Activated naive CD4-positive, alpha-beta T cell (primary cell): Measurements from ENCODE around the gene CCDC85B.

Experiments used
- DNase-seq, 4 experiments: peaks; one replicate each; lab custom pipeline; 2025; lab: John Stamatoyannopoulos, UW

Gene CCDC85B

DNA sequence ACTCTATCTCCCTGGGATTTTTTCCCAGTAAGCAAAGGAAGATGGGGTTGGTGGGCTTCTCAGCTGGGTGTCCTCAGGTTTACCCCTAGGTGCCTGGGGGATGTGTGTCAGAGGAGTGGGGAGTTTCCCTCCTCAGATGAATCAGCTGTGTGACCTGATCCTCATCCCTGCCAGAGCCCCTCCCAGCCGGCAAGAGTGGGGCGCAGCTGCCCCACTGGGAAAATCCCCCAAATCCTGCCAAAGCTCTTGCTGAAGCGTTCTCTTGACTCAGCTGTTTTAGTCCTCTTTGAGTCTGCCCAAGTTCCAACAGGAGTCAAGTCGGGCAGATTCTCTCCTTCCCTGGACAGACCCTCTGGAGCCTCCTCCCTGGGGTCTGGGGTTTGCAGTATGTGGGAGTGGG is 22.4 kb downstream of the CCDC85B start:
- no peak for DNase-seq

DNA sequence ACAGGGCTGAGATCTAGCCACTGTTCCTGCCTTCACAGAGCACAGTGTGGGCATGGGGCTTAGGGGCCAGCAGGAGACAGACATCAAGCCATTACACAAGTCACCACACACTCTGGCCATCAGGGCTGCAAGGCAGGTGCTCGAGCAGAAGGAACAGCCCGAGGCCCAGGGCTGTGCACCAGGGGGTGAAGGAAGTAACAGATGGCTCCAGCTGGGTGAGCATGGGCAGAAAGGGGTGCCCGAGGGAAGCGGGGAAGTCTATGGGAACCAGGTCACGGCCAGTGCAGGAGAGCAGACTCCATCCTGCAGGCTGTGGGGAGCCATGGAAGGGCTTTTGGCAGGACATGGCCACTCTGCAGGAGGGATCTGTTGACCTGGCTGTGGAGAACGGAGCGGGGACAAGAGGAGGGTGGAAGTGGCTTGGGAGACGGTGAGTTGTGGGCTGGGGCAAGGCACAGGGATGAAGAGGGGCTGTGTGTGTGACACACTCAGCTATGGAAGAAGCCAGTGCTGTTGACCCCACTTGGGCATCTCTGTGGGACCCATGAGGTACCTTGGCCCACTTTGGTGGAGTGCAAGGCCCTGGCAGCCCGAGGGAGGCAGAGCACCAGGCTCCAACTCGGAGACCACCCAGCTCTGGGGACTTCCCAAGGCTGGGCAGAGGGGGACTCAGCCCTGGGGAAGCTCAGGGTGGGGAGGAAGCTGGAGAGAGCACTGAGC is 24.8 kb downstream of the CCDC85B start:
- DNase-seq = no peak

DNA sequence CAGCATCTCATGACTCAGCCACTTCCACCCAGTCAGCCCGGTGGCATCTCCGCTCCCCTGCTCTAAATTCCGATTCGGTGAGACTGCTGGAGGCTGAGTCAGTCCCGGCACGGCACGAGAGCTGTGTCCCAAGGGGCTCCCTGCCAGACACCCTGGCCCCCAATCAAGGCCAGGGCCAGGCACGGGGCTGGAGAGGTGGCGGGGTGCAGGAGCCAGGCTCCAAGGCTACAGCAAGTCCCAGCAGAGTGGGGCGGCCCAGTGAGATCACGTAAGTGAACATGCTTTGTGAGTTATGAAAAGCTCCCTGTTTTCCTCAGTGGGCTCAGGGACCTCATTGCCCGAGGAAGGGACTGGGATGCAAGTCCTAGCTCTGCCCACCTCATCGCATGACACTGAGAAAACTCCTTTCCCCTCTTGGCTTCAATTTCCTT is 25.4 kb downstream of the CCDC85B start:
- DNase-seq = no peak

DNA sequence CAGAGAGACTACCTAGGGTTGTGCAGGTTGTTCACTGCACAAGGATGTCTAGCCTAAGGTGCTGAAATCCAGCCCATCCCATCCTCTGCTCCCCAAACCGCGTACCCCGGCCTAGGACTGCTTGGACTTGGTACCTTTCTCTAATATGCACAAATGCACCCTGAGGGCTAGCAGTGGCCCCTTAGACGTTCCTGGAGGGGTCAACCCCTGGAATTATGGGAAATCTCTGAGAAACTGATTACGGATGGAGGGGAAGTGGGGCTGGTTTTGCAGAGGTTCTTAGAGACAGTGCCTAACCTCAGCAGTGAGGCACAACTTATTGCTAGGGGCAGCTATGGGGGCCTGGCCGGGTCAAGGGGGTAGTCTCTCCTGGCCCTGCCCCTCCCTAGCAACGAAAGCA is 25.9 kb downstream of the CCDC85B start:
- no peak for DNase-seq

DNA sequence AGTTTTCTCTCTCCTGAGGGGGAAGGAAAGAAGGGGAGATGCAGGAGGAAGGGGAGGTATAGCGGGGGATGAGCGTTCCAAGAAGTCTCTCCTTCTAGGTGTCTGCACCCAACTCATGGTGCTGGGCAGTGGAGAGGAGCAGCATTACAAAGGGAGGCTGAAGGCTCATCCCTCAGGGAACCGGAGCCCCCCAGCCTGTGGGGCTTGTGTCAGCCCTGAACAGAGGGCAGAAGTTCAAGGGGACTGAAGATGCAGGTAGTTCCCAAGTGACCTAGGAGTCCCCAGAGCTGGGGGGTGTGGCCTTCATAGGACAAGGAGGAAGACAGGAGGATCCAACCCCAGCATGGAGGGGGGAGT is 26.6 kb downstream of the CCDC85B start:
- no peak for DNase-seq

DNA sequence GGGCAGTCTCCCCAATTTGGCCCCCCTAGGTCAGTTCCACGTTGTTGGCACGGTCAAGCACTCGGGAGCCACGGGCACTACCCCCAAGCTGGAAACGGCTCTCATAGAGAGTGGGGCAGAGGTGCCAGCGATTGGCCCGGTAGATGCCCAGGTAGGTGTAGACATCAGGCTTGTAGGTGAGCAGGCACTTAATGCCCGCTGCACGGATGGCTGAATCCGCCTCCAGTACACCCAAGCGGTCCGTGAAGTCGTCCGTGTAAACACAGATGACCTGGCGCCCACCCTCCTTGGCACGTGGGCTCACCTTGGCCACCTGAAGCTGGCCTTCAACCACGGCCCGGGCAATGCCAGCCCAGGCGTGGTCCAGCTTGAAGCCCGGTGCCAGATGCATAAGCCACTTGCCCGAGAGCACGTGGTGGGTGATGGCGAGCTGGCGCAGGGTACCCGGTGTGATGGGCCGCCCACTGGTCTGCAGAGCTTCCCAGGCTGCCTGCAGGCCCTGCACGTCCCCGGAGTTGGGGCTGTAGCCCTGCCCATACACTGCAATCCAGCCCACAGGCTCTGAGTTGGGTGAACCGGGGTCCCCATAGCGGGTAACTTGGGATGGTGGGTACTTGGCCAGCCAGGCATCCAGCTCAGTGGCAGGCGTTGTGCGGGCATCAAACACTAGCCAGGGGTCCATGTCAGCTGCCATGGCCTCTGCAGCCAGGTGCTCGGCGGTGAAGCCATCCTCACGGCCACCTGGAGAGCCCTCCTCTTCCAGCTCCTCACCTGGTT is 27.1 kb downstream of the CCDC85B start:
- DNase-seq = no peak

DNA sequence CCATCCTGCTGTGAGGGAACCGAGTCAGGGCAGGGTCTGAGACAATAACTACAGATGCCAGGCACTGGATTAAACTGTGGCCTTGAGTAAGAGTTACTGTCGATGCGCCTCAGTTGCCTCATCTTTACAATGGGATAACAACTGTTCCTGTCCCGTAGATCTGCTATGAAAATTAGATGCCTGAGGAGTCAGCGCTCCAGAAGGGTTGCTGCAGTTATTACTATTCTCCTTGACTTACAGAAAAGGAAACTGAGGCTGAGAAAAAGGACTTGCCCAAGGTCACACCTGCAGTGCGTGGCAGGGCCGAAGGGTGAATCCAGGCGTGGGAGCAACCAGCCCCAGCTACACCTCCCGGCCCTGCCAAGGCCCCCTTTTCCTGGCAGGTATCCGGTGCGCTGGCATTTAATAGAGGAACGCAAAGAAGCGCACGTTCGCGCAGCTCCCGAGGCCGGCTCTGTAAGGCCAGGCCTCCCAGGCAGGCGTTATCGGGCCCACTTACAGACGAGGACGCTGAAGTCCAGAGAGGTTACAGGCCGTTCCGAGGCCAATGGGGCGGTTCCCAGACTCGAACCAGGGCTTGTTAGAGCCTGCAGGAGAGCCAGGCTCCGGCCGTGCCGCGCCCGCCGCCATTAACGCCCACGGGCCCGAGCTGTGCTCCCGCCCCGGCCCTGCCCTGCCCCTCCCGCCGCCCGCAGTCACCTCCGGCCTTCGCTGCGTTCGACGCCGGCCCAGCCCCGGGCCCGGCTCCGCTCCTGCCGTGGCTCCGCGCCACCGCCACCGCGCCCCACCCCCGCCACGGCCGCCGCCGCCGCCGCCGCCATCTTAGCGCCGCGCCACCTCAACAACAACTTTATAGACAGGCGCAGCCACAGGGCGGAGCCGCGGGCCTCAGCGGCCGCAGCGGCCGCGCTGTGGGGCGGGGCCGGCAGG is 28.0 kb downstream of the CCDC85B start, which contains the start of gene C11orf68:
C11orf68 (minus strand) TSS at position 852 of the 930 bp plus-strand sequence; CDS start at position 821, 31 bp downstream.
- DNase-seq = peak in 2 of 4 experiments; percentile 32 to 58

DNA sequence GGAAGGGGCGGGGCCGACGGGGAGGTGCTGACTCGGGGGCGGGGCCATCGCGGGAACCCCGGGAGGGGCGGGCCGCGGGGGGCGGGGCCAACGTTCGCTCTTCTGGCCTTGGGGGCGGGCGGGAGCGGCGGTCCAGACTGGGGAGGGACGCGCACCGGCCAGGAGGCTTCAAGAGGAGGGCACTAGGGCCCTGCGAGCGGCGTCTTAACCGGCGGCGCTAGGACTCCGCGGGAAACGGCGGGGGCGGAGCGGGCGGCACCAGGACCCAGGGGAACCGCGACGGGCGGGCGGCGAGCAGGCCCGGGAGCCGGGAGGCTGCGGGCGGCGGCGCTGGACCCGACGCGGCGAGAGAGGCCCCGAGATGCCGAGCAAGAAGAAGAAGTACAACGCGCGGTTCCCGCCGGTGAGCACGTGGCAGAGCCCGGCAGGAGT is 28.7 kb downstream of the CCDC85B start, which contains the start of gene DRAP1:
DRAP1 (plus strand) TSS at position 286 of the 432 bp plus-strand sequence; CDS start at position 362, 76 bp downstream.
- DNase-seq = peak; percentile 97 to 99 (median 98)

DNA sequence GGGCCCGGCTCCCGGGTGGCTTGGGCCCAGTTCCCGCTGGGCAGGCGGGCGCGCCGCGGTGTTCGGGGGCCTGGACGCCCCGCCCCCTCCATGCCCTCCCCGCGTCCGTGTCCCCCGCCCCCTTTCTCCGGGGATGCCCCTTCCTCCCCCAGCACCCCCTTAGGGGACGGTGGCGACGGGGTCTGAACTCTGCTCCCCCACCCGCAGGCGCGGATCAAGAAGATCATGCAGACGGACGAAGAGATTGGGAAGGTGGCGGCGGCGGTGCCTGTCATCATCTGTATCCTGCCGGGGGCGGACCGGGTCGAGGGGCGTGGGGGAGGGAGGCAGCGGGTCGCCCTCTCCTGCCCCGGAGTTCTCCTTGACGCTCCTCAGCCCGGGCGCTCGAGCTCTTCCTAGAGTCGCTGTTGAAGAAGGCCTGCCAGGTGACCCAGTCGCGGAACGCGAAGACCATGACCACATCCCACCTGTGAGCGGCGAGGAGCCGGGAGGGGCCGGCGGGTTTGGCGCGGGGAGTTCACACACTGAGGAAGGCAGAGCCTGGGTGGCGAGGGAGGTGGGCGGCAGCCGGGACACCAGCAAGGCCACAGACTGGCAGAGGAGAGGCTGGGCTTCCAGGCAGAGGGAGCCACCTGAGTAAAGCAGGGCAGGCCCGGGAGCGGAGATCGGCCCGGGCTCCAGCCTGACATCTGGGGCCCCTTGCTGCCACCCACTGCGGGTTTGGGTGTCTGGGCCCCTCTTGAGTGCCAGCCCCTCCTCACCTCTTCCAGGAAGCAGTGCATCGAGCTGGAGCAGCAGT is 29.3 kb downstream of the CCDC85B start:
- DNase-seq = peak in 3 of 4 experiments; percentile 56 to 70 (median 61)

DNA sequence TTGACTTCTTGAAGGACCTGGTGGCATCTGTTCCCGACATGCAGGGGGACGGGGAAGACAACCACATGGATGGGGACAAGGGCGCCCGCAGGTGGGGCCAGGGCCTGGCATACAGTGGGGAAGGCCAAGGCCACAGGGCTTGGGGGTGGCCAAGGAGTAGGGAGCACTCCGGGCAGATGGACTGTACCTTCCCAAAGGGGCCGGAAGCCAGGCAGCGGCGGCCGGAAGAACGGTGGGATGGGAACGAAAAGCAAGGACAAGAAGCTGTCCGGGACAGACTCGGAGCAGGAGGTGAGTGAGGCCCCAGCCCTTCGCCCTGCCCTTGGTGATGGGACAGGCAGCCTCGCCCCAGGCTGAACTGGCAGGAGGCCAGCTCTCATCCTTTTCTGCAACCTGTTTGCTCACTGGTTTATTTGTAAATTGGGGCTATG is 29.9 kb downstream of the CCDC85B start:
- no peak for DNase-seq

DNA sequence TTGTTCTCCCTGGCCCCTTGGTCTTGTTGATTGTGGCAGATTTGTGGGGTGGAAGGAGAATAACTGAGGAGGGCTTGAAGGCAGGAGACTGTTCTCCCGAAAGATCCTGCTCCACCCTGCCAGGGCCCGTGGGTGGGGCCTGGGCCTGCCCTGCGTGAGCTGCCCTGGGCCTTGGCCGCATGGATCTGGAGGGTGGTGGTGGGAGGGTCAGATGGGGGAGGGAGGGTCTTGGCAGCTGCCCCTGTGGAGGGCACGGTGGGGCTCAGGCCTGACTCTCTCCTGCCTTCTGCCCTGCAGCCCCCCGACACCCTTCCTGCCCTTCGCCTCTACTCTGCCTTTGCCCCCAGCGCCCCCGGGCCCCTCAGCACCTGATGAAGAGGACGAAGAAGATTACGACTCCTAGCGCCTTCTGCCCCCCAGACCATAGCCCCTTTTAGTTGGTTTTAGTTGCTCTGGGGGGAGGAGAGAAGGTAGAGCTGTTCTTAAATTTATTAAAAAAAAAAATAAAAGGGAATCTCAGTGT is 30.6 kb downstream of the CCDC85B start:
- no peak for DNase-seq

DNA sequence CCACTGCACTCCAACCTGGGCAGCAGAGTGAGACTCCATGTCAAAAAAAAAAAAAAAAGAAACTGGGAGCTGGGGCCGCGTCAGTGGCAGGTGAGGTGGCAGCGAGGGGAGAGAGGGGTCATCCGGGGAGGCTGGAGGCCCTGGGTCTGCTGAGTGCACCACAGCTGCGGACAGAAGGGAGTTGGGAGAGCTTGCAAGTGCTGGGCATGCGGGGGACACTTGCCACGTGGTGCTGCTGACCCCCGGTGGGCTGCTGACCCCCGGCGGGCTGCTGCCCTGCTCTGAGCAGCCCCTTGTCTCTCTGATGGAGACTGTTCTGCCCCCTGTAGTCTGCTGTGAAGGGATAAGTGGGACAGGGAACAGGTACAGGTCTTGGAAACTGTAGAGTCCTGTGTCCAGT is 31.4 kb downstream of the CCDC85B start:
- DNase-seq = no peak

DNA sequence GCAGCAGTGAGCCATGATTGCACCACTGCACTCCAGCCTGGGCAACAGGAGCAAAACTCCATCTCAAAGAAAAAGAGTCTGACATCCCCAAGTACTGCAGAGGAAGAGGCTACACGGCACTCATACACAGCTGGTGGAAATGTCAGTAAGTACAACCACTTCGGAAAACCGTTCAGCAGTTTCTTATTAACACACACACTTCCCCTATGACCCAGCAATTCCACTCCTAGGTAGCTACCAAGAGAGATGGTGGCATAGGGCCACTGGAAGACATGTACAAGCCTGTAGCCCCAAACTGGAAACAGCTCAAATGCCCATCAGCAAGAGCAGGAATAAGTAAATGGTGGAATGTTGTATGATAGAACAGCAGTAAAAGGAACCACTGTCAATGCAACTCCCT is 32.1 kb downstream of the CCDC85B start:
- no peak for DNase-seq

DNA sequence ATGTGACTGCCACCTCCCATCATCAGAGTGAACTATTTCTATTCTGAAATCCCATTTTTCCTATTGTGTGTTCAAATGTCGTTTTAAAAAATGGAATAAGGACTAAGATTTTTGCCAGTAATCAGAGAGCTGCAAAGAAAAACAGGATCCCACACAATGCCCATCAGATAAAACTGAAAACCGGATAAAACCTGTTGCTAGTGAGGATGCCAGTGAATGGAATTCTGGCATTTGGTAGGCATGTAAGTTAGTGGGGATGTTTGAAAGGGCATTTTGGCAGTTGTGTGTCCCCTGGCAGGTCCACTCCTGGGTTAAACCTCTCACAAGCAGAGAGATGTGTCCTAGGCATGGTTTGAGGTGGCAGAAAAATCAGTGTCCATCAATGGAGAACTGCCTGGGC is 34.9 kb downstream of the CCDC85B start:
- DNase-seq = no peak

DNA sequence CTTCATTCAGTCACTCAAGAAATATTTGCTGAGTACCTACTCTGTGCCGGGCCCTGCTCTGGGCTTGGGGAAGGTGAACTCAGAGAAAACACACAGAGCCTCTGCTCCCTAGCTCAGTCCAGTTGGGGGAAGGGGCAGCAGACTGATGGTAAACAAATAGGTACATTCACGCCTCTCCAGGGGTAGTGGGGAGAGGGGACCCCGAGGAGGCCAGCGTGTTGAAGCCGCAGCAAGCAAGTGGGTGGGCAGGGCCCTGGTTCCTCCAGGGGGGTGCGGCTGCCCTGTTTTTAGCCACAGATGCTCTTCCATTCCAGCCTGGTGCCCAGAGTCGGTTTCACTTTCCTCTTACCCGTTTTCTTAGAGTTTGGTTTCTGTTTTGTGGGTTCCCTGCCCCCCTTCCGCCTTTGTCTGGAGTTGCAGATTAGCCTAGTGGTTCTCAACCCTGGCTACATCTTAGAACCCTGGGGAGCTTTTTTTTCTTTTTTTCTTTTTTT is 37.5 kb downstream of the CCDC85B start:
- peak in 3 of 4 experiments; percentile 18 to 67 (median 46) for DNase-seq

DNA sequence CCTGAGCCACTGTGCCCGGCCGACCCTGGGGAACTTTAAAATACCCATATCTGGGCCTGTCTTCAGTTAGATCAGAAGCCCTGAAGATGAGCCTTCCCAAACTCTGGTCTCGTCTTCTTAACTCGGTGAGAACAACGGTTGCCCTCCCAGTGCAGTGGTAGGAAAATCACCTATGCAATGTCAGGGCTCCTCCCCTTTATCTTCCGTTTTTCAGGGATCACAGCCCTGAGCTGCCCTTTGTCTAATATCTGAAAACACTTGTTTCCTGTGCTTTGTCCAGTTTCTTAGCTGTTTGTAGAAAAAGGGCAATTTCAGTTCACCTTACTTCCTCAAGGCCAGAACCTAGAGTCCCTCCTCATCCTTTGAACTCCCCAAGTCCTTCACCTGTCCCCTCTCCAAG is 38.2 kb downstream of the CCDC85B start:
- no peak for DNase-seq

DNA sequence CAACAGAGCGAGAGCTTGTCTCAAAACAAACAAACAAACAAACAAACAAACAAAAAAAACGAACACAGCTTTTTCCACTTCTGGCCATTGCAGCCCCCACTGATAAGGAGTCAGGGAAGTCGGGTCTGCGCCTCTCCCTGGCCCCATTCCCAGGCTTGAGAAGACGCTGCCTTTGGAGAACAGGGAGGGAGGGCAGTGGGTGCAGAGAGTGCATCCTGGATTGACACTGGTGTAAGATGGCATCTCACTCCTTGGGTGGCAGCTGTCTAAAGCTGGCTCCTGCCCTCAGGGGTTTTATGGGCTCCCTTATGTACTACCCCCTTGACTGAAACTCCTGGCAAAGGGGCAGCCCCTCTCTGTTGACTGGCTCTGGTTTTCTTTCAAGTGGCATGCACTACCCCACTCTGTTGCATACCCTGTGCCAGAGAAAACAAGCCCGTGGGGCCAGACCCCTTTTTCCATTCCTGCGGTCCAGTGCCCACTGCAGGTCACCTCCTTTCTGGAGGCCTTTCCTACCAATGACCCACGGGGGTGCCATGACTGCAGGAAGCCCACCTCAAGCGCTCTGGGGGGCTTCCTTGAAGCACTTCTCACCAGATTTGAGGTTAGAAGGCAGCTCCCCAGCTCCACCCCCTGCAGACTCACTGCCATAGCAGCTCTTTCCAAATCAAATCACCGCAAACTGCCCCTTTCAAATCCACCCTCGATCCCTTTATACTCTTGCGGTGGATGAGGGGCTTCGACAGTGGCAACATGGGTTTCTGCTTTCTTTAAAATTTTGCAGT is 41.5 kb downstream of the CCDC85B start:
- DNase-seq = no peak

DNA sequence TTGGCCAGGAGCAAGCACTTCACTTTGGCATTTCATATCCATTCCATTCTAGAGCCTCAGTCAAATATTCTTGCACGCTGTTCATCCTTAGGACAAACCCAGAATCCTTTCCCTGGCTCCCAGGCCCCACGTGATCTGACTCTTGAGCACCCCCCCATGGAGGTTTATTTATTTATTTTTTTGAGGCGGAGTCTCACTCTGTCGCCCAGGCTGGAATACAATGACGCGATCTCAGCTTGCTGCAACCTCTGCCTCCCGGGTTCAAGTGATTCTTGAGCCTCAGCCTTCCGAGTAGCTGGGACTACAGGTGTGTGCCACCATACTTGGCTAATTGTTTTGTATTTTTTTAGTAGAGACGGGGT is 42.1 kb downstream of the CCDC85B start:
- no peak for DNase-seq

DNA sequence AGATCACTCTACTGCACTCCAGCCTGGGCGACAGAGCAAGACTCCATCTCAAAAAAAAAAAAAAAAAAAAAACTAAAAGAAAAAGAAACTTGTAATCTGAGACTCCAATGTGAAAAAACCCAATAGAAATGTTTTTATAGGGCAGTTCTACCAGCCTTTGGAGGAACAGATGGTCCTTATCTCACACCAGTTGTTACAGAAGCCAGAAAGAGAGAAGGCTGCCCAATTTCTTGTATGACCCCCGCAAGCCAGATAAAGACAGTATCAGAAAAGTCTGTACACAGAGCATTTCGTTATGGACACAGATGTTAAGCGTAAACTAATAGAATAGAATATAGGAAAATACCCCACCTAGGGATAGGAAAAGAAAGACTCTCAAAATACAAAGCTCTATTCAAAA is 43.5 kb downstream of the CCDC85B start:
- no peak for DNase-seq

DNA sequence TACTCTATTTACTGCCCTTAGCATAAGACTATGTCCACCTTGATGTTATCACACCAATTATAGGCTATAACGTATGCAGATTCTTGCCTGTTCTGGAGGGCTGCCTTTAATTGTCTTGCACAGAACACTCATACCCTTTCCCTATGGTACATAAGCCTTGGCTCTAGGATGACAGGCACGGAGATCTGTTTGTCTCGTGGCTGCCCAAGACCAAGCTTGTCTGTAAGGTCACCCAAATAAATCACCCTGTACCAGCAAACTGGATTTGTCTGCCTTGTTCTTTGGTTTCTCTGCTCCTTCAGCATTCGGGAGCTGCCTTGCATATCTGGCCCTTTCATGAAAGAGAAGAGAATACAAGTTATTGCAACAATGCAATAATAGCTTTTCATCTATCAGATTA is 47.3 kb downstream of the CCDC85B start:
- DNase-seq = no peak
